ENCODE results near the gene KIF26B.

The KIF26B gene

GRCh38 chr1:245751726-245752470 is 597.1 kb downstream of the KIF26B start:
- DNase-seq (ENCODE audit: low spot score), result no peak

DNA sequence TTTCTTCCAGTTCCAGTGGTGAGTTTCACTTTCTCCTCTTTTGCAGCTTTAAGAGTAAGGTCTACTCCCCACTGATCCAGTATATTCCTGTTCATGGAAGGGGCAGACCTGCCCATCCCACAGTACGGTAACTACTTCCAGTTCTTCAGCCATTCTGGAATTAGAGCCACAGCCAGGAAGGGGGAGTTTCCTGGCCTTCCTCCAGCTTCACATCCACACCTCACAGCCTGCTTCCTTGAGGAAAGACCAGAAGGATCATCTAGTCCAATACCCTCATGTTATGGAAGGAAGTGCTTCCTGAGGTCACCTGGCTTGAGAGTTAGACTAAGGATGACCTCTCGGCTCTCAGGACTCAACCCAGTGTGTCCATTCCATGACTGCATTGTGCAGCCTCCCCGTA is 597.8 kb downstream of the KIF26B start:
- no peak for DNase-seq (ENCODE audit: low spot score)

DNA sequence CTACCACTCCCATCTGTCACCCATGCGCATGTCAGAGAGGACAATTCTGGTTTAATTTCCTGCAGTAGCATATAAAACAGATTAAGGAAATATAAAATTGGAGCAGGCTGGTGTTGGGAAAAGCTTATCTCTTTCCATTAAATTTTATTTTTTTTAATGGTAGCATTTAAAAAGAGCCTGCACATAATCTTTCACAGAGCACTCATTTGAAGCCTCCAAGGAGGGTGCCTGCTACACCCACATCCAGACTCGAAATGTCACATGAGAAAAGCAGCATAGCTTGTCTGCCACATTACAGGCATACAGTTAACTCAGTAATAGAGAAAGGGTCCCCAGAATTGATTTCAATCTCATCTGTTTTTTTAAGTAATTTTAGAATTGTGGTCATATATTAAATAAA is 599.0 kb downstream of the KIF26B start:
- no peak for DNase-seq (ENCODE audit: low spot score)

DNA sequence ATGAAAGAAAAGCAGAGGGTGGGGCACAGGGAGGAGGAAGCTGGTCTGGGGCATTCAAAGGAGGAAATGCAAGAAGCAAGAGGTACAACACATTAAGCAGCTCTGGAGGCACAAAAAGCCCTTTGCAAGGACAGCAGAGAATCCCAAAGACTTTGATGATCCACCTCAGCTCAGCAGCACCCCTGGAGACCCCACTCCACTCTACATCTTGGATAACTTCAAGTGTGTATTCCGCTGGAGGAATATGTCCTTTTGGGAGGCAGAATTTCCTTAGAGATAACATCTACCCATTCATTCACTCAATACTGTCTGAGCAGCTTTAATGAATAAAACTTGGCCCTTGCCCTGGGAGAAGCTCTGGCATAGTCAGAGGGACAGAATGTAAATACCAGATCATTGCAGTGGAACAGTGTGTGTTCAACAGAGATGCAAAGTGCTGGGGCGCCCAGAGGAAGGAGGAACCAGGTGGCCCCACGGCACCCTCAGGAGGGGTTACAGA is 599.7 kb downstream of the KIF26B start:
- DNase-seq (ENCODE audit: low spot score), result no peak

All from iPS-NIHi11 (cell line).